ENCODE data around the gene SLC39A13.

The SLC39A13 gene

GRCh38 chr11:47376525-47377371 lies 31.6 kb upstream of the SLC39A13 start:
- DNase-seq (ENCODE audit: low read depth in 1 of 2, low spot score in 1 of 2), result peak in 1 of 2 experiments; percentile 89
- H3K27me3 ChIP-seq (ENCODE audit: insufficient read depth, poor library complexity, severe bottlenecking), result no peaks in the 10 kb centered on the region
- TF ChIP-seq, protein P1, sequence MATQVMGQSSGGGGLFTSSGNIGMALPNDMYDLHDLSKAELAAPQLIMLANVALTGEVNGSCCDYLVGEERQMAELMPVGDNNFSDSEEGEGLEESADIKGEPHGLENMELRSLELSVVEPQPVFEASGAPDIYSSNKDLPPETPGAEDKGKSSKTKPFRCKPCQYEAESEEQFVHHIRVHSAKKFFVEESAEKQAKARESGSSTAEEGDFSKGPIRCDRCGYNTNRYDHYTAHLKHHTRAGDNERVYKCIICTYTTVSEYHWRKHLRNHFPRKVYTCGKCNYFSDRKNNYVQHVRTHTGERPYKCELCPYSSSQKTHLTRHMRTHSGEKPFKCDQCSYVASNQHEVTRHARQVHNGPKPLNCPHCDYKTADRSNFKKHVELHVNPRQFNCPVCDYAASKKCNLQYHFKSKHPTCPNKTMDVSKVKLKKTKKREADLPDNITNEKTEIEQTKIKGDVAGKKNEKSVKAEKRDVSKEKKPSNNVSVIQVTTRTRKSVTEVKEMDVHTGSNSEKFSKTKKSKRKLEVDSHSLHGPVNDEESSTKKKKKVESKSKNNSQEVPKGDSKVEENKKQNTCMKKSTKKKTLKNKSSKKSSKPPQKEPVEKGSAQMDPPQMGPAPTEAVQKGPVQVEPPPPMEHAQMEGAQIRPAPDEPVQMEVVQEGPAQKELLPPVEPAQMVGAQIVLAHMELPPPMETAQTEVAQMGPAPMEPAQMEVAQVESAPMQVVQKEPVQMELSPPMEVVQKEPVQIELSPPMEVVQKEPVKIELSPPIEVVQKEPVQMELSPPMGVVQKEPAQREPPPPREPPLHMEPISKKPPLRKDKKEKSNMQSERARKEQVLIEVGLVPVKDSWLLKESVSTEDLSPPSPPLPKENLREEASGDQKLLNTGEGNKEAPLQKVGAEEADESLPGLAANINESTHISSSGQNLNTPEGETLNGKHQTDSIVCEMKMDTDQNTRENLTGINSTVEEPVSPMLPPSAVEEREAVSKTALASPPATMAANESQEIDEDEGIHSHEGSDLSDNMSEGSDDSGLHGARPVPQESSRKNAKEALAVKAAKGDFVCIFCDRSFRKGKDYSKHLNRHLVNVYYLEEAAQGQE (IDR thresholded peaks at IDR 0.05; ENCODE audit: insufficient replicate concordance, low read depth), result no peak
- TF ChIP-seq POLR2AphosphoS5 (IDR thresholded peaks at IDR 0.05; ENCODE audit: low read depth), result peak; percentile 79
- H3K4me3 ChIP-seq (replicated peaks; ENCODE audit: insufficient read depth, low read length), result peak overlapping the region; percentile 80
- H3K27ac ChIP-seq (replicated peaks), result peak overlapping the region; percentile 100

- H3K4me3 ChIP-seq (replicated peaks; ENCODE audit: insufficient read depth, low read length), result peak overlapping the region; percentile 80
- peak overlapping the region; percentile 100 for H3K27ac ChIP-seq (replicated peaks)
- DNase-seq (ENCODE audit: low read depth in 1 of 2, low spot score in 1 of 2), result peak in 1 of 2 experiments; percentile 62
- H3K27me3 ChIP-seq (ENCODE audit: insufficient read depth, poor library complexity, severe bottlenecking), result no peaks in the 10 kb centered on the region
- TF ChIP-seq, protein P2, sequence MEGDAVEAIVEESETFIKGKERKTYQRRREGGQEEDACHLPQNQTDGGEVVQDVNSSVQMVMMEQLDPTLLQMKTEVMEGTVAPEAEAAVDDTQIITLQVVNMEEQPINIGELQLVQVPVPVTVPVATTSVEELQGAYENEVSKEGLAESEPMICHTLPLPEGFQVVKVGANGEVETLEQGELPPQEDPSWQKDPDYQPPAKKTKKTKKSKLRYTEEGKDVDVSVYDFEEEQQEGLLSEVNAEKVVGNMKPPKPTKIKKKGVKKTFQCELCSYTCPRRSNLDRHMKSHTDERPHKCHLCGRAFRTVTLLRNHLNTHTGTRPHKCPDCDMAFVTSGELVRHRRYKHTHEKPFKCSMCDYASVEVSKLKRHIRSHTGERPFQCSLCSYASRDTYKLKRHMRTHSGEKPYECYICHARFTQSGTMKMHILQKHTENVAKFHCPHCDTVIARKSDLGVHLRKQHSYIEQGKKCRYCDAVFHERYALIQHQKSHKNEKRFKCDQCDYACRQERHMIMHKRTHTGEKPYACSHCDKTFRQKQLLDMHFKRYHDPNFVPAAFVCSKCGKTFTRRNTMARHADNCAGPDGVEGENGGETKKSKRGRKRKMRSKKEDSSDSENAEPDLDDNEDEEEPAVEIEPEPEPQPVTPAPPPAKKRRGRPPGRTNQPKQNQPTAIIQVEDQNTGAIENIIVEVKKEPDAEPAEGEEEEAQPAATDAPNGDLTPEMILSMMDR (IDR thresholded peaks at IDR 0.05; ENCODE audit: insufficient read depth, low read length), result no peak
- peak; percentile 32; the same call in 1 of the 2 replicates for TF ChIP-seq POLR2AphosphoS5 (IDR thresholded peaks at IDR 0.05; ENCODE audit: low read depth)
Measured at GRCh38 chr11:47377571-47378009, 30.8 kb upstream of the SLC39A13 start.

- TF ChIP-seq SPI1 (IDR thresholded peaks at IDR 0.05; ENCODE audit: borderline replicate concordance, low read depth) (peak; percentile 72; the same call in 1 of the 2 replicates), POLR2AphosphoS5 (IDR thresholded peaks at IDR 0.05; ENCODE audit: low read depth) (peak; percentile 81), GABPA (IDR thresholded peaks at IDR 0.05; ENCODE audit: low read depth) (0 out of 2 replicates have a peak, but pooled peaks have one; percentile 36)
- TF ChIP-seq, protein P2 (IDR thresholded peaks at IDR 0.05; ENCODE audit: insufficient read depth, low read length), result no peak
- TF ChIP-seq, protein P1 (IDR thresholded peaks at IDR 0.05; ENCODE audit: insufficient replicate concordance, low read depth), result peak; percentile 47
- peak within 1 kb of the TSS; percentile 80 for H3K4me3 ChIP-seq (replicated peaks; ENCODE audit: insufficient read depth, low read length)
- DNase-seq (ENCODE audit: low read depth in 1 of 2, low spot score in 1 of 2), result peak in 1 of 2 experiments; percentile 97
- H3K27ac ChIP-seq (replicated peaks), result peak within 1 kb of the TSS; percentile 100
- no peaks in the 10 kb centered on the region for H3K27me3 ChIP-seq (ENCODE audit: insufficient read depth, poor library complexity, severe bottlenecking)
Measured at GRCh38 chr11:47378010-47378835, 30.2 kb upstream of the SLC39A13 start, which contains the start of gene SPI1. Gene SPI1, minus strand, starts transcription at chr11:47378547. Its CDS starts 194 bp downstream, at chr11:47378353.

- Histone ChIP-seq H3K4me3 (replicated peaks; ENCODE audit: insufficient read depth, low read length) (peak overlapping the region; percentile 80), H3K27ac (replicated peaks) (peak overlapping the region; percentile 100)
Measured at GRCh38 chr11:47378836-47379170, 29.6 kb upstream of the SLC39A13 start.

More at GRCh38 chr11:47378836-47379170, 29.6 kb upstream of the SLC39A13 start:
- DNase-seq (ENCODE audit: low read depth in 1 of 2, low spot score in 1 of 2), result no peak
- TF ChIP-seq, protein P2 (IDR thresholded peaks at IDR 0.05; ENCODE audit: insufficient read depth, low read length), result no peak
- TF ChIP-seq, protein P1 (IDR thresholded peaks at IDR 0.05; ENCODE audit: insufficient replicate concordance, low read depth), result no peak
- TF ChIP-seq SPI1 (IDR thresholded peaks at IDR 0.05; ENCODE audit: borderline replicate concordance, low read depth) (no peak), GABPA (IDR thresholded peaks at IDR 0.05; ENCODE audit: low read depth) (no peak), POLR2AphosphoS5 (IDR thresholded peaks at IDR 0.05; ENCODE audit: low read depth) (no peak)
- H3K27me3 ChIP-seq (ENCODE audit: insufficient read depth, poor library complexity, severe bottlenecking), result no peaks in the 10 kb centered on the region

All from HL-60 (cell line).